GM18520 (cell line): ENCODE measurements around the gene IRS1.

Source experiments
- ATAC-seq: cut with Tn5 transposase; IDR thresholded peaks from one replicate; pipeline ENCODE4 v1.9.1; 2021; ENCODE audit not compliant: unreplicated experiment

Gene IRS1

GRCh38 chr2:226828191-226828590, 28.6 kb upstream of the IRS1 start:
- ATAC-seq, result no peak

GRCh38 chr2:226825056-226825455, 25.4 kb upstream of the IRS1 start:
- no peak for ATAC-seq

GRCh38 chr2:226818930-226819329, 19.3 kb upstream of the IRS1 start:
- no peak for ATAC-seq

DNA sequence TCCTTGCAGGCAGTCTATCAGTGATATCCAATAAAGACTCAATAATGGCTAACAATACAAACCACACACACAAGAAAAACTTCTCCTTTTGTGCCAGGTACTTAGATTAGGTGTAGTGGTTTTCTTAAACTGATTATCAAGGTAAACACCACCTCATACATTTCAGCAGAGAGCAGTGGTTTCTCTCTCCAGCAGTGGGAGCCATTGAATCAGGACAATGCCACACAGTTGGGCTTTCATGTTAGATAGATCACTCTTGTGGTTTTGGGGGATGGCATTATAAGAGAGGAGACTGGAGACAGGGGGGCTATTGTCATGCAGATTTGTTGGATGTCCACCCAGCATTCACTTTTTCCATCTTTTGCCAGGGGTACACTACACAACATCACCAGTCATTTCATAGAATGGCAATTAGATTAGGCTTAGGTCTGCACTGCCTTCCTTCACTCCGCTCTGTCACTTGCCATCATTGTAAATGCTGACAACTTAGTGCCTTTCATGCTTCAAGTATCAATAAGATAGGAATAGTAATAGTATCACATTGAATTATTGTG, 13.6 kb upstream of the IRS1 start:
- ATAC-seq, result no peak

GRCh38 chr2:226803410-226803809, 3.8 kb upstream of the IRS1 start:
- no peak for ATAC-seq

DNA sequence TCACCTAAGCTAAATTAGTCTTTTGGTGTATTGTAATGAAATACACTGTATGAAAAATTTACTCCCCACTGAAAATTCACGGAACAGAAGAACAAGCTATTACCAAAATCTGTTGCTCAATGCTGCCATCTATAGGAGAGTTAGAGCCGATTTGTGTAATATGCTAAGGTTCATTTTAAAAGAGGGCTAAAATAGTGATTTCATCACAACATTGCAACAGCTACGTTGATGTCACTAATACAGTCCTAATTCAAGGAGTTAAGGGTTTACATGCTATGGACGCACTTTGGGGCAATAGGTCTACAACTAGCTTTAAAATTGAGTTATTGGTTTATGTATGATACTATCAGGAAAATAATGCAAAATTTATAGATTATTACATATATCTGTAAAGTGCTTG, 3.0 kb upstream of the IRS1 start:
- ATAC-seq, result no peak

GRCh38 chr2:226800941-226801784, 1.5 kb upstream of the IRS1 start:
- ATAC-seq, result peak; percentile 88

DNA sequence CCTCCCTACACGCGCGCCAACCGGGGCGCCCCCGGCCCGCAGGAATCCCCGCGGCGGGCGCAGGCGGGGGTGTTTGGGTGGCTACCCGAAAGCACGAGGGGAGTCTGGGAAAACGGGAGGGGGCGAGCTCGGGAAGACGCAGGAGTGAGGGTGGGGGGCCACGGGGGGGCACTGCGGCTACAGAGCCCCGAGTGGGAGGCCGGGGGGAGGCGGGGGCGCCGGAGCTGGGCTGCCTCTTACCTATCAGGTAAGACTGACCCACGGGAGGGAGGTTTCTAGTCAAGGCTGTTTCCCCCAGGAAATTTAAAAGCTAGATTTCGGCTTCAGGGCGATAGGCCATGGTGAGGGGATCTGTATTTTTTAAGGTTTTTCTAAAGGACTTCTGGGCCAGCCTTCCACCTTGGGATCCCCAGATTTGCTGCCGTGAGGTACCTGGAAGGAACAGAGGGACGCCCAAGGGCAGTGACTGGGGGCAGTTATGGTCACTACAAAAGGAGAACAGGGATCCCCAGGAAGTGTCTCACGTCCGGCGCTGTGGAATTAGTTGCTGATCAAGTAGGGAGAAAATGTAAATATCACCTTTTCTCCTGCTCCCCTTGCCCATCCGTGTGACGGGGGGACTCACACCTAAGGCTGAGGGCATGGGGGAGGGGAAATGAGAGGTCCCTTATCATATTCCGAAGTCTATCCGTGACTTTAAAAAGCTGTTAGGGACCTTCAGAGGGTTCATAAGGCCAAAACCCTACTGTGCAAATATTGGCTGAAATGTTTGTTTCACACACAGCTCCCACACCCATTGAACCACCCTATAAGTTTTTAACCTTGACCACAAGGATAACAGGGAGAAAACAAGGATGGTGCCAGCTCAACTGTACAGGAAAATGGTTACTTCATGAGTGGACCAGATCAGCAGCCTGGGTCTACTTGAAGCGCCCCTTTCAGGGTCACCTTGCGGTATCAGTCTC, 638 bp upstream of the IRS1 start:
- ATAC-seq, result no peak

DNA sequence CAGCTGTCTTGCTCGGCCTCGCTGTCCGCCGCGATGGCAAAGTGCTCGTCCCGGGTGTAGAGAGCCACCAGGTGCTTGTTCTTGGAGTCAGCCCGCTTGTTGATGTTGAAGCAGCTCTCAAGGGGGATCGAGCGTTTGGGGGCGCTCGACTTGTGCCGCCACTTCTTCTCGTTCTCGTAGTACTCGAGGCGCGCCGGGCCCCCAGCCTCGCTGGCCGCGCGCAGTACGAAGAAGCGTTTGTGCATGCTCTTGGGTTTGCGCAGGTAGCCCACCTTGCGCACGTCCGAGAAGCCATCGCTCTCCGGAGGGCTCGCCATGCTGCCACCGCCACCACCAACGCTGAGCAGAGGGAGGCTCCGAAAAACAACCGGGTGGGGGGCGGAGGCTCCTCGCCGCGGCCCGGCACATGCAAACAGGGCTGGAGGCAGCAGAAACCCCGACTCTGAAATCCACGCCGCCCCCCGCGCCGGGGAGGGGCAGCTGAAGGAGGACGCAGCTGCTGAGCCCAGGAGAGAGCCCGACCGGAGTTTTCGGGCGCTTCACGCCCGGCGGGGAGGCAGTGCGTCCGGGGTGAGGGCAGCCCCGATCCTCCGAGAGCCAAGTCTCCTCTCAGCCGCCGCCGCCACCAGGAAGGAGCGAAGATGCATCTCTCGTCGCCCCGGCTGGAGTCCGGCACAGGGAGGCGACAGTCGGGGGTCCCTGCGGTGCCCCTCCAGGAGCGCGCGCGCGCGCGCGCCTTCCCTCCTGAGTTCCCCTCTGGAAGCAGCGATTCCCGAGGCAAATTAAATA, 1.0 kb downstream of the IRS1 start:
- no peak for ATAC-seq

DNA sequence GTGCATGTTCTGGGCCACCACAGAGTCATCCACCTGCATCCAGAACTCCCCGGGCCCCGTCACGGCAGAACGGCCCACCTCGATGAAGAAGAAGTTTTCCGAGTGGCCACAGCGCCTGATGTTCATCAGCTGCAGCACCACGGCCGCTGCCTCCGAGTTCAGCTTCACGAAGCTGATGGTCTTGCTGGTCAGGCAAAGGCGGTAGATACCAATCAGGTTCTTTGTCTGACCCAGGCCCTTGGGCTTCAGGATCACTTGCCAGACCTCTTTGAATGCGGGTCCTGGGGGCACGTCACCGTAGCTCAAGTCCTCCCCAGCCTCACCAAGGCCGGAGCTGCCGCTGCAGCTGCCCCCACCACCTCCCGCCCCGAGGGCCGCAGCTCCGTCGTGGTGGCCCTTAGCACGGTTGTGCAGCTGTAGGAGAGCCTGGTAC, 1.6 kb downstream of the IRS1 start:
- ATAC-seq, result no peak

DNA sequence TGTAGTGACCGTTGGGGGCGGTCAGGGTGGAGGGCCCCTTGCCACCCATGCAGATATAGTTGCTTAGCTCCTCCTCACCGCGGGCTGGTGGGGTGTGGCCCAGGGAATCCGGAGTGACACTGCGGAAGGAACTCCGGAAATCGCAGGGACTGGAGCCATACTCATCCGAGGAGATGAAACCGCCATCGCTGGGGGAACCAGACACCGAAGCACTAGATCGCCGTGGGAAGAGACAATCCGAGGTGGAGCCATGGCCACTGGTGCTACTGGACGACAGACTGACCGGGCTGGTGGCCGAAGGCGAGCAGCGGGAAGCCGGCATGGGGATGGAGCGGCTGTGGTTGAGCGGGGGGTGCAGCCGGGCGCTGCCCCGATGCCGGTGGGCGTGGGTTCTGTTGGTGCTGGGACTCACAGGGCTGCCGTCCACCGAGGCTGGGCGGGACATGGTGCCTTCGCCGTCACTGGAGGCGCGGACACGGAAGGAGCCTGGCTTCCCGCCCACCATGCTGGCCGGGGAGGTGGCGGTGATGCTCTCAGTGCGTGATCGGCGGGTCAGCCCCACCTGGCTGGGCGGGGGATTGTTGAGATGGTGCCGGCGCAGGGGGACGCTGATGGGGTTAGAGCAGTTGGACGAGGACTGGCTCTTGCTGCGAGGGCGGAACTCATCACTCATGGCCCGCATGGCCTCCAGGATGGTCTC, 2.2 kb downstream of the IRS1 start:
- no peak for ATAC-seq

GRCh38 chr2:226796840-226797288, 2.8 kb downstream of the IRS1 start:
- ATAC-seq, result no peak

GRCh38 chr2:226796012-226796839, 3.4 kb downstream of the IRS1 start:
- no peak for ATAC-seq

DNA sequence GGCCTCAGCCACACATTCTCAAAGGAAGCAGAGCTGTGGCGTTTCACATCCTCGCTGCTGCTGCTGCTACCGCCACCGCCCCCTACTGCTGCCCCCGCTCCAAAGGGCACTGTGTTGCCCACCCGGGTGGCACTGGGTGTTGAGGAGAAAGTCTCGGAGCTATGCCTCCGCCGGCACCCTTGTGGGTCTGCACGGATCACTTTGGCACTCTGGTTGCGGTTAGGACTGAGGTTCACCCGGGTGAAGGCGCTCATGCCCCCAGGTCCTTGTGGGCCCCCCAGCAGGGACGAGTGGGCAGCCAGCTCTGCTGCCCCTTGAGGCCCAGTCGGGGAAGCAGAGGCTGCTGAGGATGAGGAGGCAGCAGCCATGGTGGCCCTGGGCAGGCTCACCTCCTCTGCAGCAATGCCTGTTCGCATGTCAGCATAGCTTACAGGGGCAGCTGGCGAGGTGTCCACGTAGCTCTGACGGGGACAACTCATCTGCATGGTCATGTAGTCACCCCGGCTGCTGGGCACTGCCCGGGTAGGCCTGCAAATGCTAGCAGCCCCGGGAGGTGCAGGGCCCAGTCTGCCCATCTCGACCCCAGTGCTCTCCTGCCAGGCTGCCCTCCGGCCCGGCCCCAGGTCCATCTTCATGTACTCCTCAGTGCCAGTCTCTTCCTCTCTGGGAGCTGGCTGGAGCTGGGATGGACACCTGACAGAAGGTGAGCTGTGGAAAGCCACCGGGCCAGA, 4.2 kb downstream of the IRS1 start:
- ATAC-seq, result no peak

DNA sequence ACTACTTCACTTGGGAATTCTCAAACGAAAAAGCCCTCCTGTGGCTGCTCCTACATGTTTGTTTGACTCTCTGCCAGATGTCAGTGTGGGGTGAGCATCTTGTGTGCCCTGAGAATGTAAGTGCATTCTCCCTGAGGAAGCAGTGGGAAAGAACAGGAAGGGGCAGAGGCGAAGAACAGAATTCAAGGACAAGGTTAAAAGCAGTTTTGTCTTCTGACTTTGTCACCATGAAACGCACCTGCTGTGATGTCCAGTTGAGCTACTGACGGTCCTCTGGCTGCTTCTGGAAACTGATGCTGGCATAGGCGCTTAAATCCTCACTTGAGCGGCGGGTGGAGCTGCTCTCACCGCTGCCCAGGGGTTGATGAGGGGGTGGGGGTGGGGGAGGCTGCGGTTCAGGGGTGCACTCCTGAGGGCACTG, 4.9 kb downstream of the IRS1 start:
- no peak for ATAC-seq

DNA sequence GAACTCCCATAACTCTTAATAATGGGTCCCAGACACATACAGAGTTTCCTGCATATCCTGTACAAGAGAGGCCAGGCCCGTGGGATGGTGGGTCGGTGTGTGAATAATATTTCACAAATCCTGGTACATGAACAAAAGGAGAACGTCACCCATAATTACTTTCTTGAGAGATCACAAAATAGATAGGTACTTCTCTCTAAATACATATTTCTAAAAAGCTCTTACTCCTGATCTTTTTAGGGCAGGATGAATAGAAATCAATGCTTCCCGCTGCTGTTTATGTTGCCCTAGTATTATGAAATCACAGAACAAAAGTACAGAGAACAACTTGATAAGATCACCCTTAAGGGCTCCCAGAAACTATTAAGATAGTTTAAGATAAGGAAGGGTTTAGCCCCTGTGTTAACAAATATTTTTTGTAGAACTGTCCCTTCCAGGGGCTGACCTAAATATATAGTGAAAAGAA, 5.4 kb downstream of the IRS1 start:
- ATAC-seq, result no peak

DNA sequence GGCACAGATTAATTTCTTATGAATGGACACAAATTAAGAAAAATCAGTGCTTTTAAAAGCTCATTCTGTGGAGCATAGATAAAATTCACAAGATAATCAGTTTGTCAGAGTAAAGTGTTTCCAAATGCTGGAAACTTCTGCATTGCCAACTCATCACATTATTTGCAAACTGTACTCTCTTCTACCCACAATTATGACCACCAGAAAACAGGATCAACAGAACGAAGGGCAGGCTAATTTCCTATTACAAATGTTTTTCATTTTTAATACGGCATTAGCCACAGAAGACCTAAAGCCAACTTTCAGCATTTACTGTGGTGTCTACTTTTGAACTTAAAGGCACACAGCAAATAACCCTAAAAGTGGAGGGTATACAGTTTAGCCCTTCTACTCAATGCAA, 6.0 kb downstream of the IRS1 start:
- ATAC-seq, result no peak

DNA sequence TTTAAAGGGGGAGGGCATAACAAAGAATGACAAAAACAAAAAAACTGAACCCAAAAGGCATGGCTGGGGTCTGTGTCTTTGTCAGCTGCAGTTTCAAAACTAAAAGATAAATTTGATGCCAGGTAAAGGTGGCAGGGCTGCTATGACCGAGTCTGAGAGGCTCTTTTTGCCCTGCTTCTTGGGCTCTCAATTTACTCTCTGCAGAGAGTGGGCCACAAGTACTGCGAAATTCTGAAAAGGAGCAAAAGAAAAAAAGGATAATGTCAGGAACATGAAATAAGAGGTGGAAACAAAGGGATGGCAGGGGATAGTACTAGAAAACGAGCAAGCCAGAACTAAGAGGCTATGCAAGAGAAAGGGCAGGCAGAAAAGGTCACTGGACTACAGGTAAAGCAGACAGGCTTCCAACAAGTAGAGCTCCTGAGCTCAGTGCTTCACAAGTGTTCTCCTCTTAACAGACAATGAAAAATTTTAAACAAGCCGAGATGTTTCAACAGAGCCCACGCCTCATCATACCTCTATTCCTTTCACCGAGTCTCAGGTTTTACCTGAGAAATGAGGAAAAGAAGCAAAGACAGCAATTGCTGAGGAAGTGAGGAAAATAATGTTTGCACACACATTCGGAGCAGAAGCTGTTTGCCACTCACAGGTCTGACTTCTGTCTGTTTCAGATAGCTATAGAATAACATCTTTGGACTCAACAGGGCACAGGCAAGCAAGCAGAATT, 7.3 kb downstream of the IRS1 start:
- no peak for ATAC-seq
